HAP-1 (cell line): ENCODE results near the gene PLB1.
"Not testable (repeated sequence)": the region's sequence is repeated elsewhere in the genome, so short reads cannot be mapped to it uniquely, and the experiment has no call there.

Experiments used
- DNase-seq, 2 experiments: peaks; one replicate each; pipeline ENCODE4 v3.0.0-alpha.2; 2016 to 2020; ENCODE audit warnings: low spot score in 2 of 2
- H3K27me3 ChIP-seq: fragments of 250-450 bp; sonication (Bioruptor Pico); 2 replicates; pipeline ENCODE4 v1.5.1; 2020; ENCODE audit warnings: low read depth, mild to moderate bottlenecking, moderate library complexity
- H3K36me3 ChIP-seq: fragments of 250-450 bp; sonication (Bioruptor Pico); replicated peaks from 2 replicates; pipeline ENCODE4 v1.5.1; 2020; ENCODE audit warnings: mild to moderate bottlenecking
- H3K4me1 ChIP-seq: fragments of 250-450 bp; sonication (Bioruptor Pico); 2 replicates; pipeline ENCODE4 v1.5.1; 2020; ENCODE audit warnings: mild to moderate bottlenecking
- H3K4me3 ChIP-seq: fragments of 250-450 bp; sonication (Bioruptor Pico); 2 replicates; pipeline ENCODE4 v1.5.1; 2020; ENCODE audit warnings: mild to moderate bottlenecking, moderate library complexity
- H3K9me3 ChIP-seq: fragments of 250-450 bp; sonication (Bioruptor Pico); 2 replicates; pipeline ENCODE4 v1.5.1; 2020; ENCODE audit warnings: mild to moderate bottlenecking, moderate library complexity
- in situ Hi-C: fragments of 300-500 bp; cut with MboI; formaldehyde crosslinking; loops from 3 replicates; pipeline ENCODE4 v1.14.3; 2020; ENCODE audit warnings: low sequenced_read_pairs, inconsistent platforms, mixed read lengths

Gene PLB1

DNA sequence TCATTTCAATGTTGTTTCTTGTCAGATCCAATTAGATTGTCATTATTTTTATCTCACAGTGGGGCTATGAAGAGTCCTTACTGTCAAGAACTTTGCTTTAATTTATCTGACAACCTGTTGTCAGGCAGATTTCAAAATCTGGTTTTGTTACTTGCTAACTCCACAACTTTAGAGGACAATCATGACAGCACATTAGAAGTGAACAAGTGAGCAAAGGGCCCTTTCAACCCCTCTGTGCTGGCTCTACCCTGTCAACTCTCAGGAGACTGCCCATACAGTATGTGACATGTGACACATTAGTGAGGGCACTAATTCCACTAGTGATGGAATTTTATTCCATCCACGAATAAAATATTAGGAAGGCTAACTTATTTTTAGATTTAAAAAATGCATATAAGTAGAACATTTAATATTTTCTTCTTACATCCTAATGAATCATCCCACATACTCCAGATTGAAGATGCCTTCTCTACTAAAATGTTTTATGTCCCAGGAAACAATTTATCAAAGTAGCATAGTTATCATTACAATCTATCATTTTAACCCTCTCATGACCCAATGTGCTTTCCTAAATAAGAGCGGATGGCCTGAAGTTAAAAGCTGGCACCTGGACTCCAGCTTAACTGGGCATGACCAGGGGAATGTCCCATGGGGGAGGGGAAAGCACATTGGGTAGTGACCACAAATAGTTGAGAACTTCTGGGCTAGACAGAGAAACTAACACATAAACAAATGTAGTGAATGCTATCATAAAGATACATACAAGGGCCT, 158.2 kb downstream of the PLB1 start:
- H3K9me3 ChIP-seq, result no peaks in the 10 kb centered on the region
- in situ Hi-C loops, result no loop called here

DNA sequence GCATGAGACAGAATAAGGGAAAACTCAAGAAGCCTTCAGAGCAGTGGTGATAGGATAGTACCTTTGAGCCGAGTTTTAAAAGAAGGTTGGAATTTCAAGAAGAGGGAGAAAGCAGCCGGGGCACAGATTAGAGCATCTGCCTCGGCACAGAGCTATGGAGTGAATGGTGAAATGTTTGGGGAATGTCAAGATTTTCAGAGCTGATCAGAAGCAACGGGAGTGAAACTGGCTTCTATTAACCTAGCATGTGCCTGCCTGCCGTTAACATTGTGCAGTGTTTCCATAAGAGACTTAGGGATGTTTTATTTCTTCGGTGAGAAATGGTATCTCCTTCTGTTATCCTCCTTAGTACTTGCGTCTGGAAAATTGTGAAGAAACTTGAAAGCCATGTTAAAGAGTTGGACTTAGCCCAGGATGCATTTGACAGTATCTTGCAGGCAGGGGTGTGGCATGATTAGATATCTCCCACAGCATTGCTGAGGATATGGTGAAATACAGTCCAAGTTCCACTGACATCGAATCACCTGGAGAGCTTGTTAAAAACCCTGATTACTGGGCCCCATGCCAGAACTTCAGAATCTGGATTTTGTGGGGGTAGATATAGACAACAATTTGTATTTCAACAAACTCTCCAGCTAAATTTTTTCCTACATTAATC, 158.9 kb downstream of the PLB1 start:
- in situ Hi-C loops, result no loop called here
- no peaks in the 10 kb centered on the region for H3K27me3 ChIP-seq
- DNase-seq, result no peak

More for the DNA sequence above, 158.2 kb downstream of the PLB1 start:
- H3K4me1 ChIP-seq, result no peaks in the 10 kb centered on the region
- H3K27me3 ChIP-seq, result no peaks in the 10 kb centered on the region
- DNase-seq, result no peak
- H3K4me3 ChIP-seq, result no peak overlapping the region
- no peaks in the 10 kb centered on the region for H3K36me3 ChIP-seq

DNA sequence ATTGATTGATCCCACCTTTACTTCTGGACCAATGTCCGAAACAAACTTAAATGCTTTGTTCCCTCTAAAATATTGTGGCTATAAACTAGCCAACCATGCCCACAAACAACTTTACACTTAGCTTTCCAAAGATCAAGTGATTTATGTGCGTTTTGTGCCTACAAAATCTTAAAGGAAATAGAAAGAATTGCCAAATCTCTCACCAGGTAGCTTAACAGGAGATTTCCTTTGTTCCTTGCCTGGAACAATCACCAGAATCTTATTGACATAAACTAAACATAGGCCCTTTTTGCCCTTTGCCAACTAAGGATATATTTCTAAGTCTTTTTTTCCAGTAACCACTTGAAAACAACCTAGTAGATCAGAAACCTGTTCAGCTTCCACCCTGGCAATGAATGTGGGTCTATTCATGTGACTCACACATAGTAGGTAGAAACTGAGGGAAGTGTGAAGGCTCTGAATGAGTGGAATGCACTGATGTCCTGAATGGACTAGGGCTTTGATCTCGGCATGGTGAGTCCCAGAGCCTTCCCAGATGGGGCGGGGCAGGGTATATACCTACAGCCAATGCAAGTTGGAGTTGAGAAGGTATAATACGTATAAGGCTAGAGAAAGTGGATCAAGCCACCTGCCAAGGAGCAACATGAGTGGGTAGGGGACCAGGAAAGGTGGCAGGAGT, 161.2 kb downstream of the PLB1 start:
- Histone ChIP-seq H3K4me3 (no peak overlapping the region), H3K36me3 (no peaks in the 10 kb centered on the region), H3K27me3 (no peaks in the 10 kb centered on the region), H3K4me1 (no peaks in the 10 kb centered on the region), H3K9me3 (no peaks in the 10 kb centered on the region)
- in situ Hi-C loops, result no loop called here
- DNase-seq, result no peak

More for the DNA sequence above, 158.9 kb downstream of the PLB1 start:
- Histone ChIP-seq H3K4me3 (no peak overlapping the region), H3K36me3 (no peaks in the 10 kb centered on the region), H3K9me3 (no peaks in the 10 kb centered on the region), H3K4me1 (no peaks in the 10 kb centered on the region)

DNA sequence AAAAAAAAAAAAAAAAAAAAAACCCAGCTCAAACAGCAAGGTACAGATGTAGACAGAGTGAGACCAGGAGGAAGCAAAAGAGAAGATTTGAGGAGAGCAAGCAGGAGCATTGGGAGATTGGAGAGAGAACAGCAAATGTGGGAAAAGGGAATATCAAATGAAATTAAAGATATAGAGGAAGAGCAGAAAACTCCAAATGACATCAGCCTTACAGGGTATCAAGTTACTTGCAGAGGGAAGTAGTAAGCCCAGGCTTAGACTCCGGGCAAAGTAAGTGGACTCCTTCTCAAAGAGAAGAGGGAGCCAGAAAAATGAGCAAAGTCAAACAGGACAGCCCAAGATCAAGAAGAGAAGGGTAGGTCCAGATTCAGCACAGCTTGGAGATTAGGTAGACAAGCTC, 162.5 kb downstream of the PLB1 start:
- no peaks in the 10 kb centered on the region for H3K4me1 ChIP-seq
- no peaks in the 10 kb centered on the region for H3K9me3 ChIP-seq
- no peak for DNase-seq
- in situ Hi-C loops, result no loop called here
- no peaks in the 10 kb centered on the region for H3K36me3 ChIP-seq
- no peaks in the 10 kb centered on the region for H3K27me3 ChIP-seq
- H3K4me3 ChIP-seq, result no peak overlapping the region

DNA sequence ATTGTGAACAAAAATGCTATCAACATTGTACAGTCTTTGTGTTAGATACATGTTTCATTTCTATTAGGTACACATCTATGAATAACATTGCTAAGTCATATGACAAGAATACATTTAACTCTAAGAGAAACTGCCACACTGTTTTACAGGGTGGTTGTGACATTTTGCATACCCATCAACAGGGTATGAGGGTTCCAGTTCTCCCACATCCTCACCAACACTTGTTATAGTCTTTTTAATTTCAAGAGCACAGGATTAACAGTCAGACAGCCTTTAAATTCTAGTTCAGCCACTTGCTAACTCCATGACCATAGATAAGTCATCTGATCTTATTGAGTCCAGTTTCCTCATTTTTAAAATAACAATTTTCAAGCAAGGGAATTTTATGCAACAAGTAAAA, 163.3 kb downstream of the PLB1 start:
- in situ Hi-C loops, result no loop called here
- Histone ChIP-seq H3K9me3 (no peaks in the 10 kb centered on the region), H3K4me3 (no peak overlapping the region), H3K27me3 (no peaks in the 10 kb centered on the region), H3K4me1 (no peaks in the 10 kb centered on the region), H3K36me3 (no peaks in the 10 kb centered on the region)
- DNase-seq, result no peak

DNA sequence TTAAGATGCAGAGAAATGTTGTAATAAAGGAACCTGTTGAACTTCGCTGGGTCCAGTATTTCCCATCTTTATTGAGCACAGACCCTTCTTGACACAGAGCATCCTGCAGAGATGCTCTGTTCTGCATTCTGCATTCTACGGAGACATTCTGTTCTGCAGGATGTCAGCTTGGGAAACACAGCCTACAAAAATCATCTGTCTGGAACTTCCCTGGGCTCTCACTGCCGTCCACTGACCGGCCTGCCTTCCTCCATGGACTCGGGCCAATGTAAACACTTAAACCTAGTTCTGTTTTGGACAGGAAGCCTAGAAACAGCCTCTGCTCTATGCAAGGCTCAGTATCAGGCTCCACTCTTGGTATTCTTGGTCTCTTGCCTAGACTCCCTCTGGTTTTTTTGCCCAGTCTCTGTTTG, 165.7 kb downstream of the PLB1 start:
- no peaks in the 10 kb centered on the region for H3K4me1 ChIP-seq
- no peaks in the 10 kb centered on the region for H3K27me3 ChIP-seq
- no peaks in the 10 kb centered on the region for H3K36me3 ChIP-seq
- no peaks in the 10 kb centered on the region for H3K9me3 ChIP-seq
- in situ Hi-C loops, result no loop called here
- no peak overlapping the region for H3K4me3 ChIP-seq
- DNase-seq, result no peak

DNA sequence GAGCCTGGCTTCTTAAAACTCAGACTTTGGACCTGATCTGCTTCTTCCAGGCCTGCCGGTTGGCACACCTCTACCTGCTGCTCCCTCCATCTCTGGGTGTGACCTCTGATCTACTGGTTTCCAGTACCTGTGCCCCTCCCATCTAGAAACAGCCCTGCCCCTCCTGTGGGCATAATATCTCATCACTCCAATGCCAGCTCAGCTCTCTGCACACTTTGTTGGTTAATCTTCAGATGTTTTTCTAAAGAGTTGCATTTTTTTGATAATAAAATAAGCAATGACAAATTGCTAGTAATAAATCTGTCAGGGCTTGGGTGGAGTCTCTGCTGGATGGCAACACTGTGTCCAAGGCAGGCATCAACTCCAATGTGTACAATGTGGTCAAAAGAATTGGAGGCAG, 166.2 kb downstream of the PLB1 start:
- in situ Hi-C loops, result no loop called here
- no peaks in the 10 kb centered on the region for H3K27me3 ChIP-seq
- H3K4me1 ChIP-seq, result no peaks in the 10 kb centered on the region
- no peak for DNase-seq
- no peaks in the 10 kb centered on the region for H3K36me3 ChIP-seq
- no peaks in the 10 kb centered on the region for H3K9me3 ChIP-seq
- H3K4me3 ChIP-seq, result no peak overlapping the region

DNA sequence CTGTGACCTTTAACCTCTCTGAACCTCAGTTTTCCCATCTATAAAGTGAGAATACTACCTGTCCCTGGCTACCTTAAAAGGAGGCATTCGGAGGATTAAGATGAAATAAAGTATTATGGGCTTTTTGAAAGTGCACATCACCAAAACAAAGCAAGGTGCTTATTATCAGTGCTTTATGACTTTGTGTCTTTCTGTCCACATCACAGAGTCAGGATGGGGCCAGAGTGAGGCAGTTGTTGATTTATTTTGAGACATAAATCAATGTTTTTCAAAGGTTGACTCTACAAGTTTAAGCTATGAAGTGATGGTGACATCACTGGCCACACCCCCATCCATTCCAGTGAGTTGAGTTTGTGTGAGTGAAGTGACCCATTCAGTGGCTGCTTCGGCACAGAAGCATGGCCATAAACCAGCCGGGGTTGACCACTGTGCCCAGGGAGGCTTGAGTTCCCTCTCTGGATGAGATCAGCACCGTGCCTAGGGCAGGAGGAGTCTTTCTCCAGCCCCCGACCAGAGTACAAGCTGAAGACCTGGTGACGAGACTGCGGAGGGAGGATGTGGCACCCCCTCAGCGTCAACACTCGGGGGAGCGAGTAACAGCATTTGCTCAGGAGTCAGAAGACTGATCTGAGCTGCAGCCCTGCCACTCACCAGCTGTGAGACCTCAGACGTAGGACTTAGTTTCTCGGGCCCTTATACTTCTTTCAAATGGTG, 166.8 kb downstream of the PLB1 start:
- Histone ChIP-seq H3K9me3 (no peaks in the 10 kb centered on the region), H3K4me3 (no peak overlapping the region), H3K27me3 (no peaks in the 10 kb centered on the region), H3K36me3 (no peaks in the 10 kb centered on the region), H3K4me1 (no peaks in the 10 kb centered on the region)
- in situ Hi-C loops, result no loop called here
- no peak for DNase-seq

DNA sequence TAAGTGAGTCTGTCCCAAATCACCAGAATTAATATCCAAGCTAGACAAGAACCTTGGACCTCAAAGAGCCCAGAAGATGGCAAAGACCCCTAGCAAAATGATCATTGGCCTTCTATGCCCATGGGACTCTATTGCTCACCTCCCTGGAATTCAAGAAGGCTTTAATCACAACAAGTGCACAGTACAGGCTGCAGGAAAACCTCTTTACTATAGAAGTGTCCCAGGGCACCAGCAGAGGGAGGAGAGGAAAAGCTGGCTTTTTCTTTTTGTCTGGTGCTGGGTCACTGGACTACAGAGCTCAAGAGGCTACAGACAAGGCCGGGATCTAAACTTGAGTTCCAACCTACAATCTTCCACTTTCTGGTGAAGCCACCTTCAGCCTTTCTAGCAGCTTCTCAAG, 167.5 kb downstream of the PLB1 start:
- in situ Hi-C loops, result no loop called here
- Histone ChIP-seq H3K36me3 (no peaks in the 10 kb centered on the region), H3K9me3 (no peaks in the 10 kb centered on the region), H3K4me1 (no peaks in the 10 kb centered on the region), H3K27me3 (no peaks in the 10 kb centered on the region), H3K4me3 (no peak overlapping the region)
- no peak for DNase-seq

DNA sequence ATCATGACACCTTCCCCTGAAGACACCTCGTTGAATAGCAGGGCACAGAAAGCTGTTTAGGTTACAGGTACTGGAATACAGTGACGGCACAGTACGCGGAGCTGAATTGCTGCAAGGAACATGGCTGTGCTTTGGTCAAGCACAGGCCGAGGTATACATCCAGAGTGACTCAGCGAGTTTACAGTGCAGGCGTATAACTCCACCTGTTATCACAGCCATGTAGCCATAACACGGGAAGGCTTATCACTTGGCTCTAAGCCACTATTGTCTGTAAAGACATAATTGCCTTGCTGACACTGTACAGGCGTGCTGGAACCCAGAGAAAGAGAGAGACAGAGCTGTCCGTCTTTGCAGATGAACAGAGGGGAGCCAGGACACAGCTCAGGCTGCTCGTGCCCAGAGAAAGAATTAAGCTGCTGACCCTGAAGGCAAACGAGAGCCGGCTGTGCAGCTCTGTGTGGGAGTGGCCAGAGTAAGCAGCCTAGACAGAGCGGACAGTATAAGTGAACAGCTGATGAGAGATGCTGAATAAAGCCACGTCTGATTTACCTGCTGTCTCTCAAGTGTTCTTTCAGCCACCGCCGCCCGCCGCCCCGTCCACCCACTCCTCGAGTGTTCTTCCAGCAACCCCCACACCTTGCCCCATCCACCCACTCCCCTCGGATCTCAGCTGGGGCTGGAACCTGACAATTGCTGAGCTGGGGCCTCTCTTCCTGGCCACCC, 168.4 kb downstream of the PLB1 start:
- Histone ChIP-seq H3K27me3 (no peaks in the 10 kb centered on the region), H3K36me3 (no peaks in the 10 kb centered on the region), H3K4me1 (no peaks in the 10 kb centered on the region), H3K4me3 (no peak overlapping the region), H3K9me3 (no peaks in the 10 kb centered on the region)
- no peak for DNase-seq
- in situ Hi-C loops, result no loop called here

DNA sequence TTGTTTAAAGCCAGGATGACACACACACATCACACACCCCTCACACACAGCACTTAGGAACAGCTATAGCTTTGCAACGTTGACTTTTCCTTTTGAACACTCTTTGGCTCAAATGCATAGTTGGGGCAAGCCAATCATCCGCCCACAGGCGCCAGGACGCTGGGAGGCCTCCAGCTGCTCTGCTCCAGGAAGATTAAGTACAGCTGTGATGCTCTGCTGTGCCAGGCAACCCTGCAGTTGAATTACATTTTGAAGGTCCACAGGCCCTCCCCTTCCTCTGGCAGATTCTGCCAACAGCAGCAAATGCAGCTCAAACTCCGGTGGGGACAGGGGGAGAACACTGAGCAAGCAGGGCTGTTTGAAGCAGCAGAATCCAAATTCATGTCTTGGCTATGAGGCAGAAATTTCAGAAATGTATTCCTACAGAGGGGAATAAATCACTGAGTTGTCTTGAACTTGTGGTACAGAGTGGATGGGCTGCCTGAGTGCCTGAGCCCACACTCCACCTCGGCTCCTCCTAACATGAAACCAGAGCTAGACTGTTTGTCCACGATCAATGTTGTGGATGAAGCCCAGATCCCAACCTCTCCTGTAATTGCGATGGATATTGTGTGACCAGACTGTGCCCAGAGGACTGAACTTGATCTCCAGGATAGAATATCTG, 169.3 kb downstream of the PLB1 start:
- no peak for DNase-seq

DNA sequence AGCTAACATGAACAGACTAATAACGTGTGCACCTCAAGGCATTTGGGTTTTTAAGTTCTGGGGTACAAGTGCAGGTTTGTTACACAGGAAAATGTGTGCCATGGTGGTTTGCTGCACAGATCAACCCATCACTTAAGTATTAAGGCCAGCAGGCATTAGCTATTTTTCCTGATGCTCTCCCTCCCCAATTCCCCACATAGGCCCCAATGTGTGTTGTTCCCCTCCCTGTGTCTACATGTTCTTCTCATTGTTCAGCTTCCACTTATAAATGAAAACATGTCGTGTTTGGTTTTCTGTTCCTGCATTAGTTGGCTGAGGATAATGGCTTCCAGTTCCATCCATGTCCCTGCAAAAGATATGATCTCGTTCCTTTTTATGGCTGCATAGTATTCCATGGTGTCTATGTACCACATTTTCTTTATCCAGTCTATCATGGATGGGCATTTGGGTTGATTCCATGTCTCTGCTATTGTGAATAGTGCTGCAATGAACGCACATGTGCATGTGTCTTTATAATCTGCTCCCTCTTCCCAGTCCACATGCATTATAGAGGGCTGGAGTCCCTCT, 170.0 kb downstream of the PLB1 start:
- H3K9me3 ChIP-seq, H3K4me1 ChIP-seq, DNase-seq, H3K27me3 ChIP-seq, in situ Hi-C loops, H3K36me3 ChIP-seq, H3K4me3 ChIP-seq: not testable (repeated sequence)

More for the DNA sequence above, 169.3 kb downstream of the PLB1 start:
- in situ Hi-C loops, result no loop called here
- H3K4me1 ChIP-seq, result no peaks in the 10 kb centered on the region
- no peak overlapping the region for H3K4me3 ChIP-seq
- no peaks in the 10 kb centered on the region for H3K27me3 ChIP-seq
- H3K36me3 ChIP-seq, result no peaks in the 10 kb centered on the region
- H3K9me3 ChIP-seq, result no peaks in the 10 kb centered on the region
